ENCODE results near the gene SGSH. TPM values are rescaled to one million over a fixed set of nuclear protein-coding genes. Genes with fewer than 3 reads are reported as not detected.
"Not testable (repeated sequence)": the region's sequence is repeated elsewhere in the genome, so short reads cannot be mapped to it uniquely, and the experiment has no call there.

Gene SGSH
- total RNA-seq, 1 experiment from 2014 or later = 13.6 TPM

DNA sequence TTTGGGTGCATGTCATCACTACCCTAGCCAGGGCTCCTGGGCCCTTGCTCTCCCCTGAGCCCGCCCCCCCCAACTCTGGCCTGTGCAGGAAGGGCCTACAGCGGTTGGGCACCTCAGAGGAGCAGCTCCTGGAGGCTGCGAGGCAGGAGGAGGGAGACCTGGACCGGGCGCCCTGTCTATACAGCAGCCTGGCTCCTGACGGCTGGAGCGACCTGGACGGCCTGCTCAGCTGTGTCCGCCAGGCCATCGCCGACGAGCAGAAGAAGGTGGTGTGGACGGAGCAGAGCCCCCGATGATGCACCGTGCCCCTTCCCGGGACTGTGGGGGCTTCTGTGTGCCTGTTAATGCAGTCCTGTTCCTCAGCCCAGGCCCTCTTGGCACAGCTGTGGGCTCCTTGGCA, 12.1 kb downstream of the SGSH start:
- no peaks in the 10 kb centered on the region for H3K79me2 ChIP-seq (ENCODE audit: low read length)
- H3K36me3 ChIP-seq (ENCODE audit: insufficient read depth, low read length) = no peaks in the 10 kb centered on the region
- H3K9me2 ChIP-seq (replicated peaks; ENCODE audit: insufficient read depth, low read length) = no peaks in the 10 kb centered on the region
- no peak overlapping the region for H3K4me3 ChIP-seq (ENCODE audit: low read length)
- H3K27ac ChIP-seq (ENCODE audit: low read length) = no peak overlapping the region
- H3K27me3 ChIP-seq (ENCODE audit: low read length) = no peaks in the 10 kb centered on the region
- no peak for DNase-seq
- H3K4me2 ChIP-seq (ENCODE audit: low read depth, low read length, poor library complexity, severe bottlenecking) = no peak overlapping the region
- H3K9ac ChIP-seq (ENCODE audit: low read length) = no peak overlapping the region
- H3K9me3 ChIP-seq (ENCODE audit: low read length) = no peaks in the 10 kb centered on the region
- H4K20me1 ChIP-seq (ENCODE audit: insufficient read depth, low read depth, low read length) = no peaks in the 10 kb centered on the region
- H2AFZ ChIP-seq (ENCODE audit: low read length) = no peak overlapping the region
- H3K4me1 ChIP-seq (ENCODE audit: low read length) = no peaks in the 10 kb centered on the region

DNA sequence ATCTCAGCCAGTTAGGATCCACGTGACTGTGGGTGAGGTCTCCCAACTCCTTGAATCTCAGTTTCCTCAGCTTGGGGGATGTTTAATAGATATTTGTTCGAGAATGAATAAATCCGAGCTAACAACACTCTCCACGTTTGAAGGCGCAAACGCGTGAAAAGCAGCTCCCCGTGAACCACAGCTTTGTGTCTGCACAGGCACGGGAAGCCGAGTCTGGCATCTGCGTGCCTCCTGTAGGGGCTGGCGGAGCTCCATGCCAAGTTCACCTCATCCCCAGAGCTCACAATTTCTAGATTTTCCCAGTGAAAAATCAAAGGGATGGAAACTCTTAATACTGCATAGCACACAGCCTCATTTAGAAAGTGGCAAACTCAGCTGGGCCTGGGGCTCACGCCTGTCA, 14.3 kb downstream of the SGSH start:
- Histone ChIP-seq H3K79me2 (ENCODE audit: low read length) (no peaks in the 10 kb centered on the region), H2AFZ (ENCODE audit: low read length) (no peak overlapping the region), H3K9ac (ENCODE audit: low read length) (no peak overlapping the region), H3K4me1 (ENCODE audit: low read length) (no peaks in the 10 kb centered on the region), H4K20me1 (ENCODE audit: insufficient read depth, low read depth, low read length) (no peaks in the 10 kb centered on the region), H3K36me3 (ENCODE audit: insufficient read depth, low read length) (no peaks in the 10 kb centered on the region), H3K9me2 (replicated peaks; ENCODE audit: insufficient read depth, low read length) (no peaks in the 10 kb centered on the region), H3K9me3 (ENCODE audit: low read length) (no peaks in the 10 kb centered on the region), H3K4me2 (ENCODE audit: low read depth, low read length, poor library complexity, severe bottlenecking) (no peak overlapping the region), H3K27ac (ENCODE audit: low read length) (no peak overlapping the region), H3K4me3 (ENCODE audit: low read length) (no peak overlapping the region), H3K27me3 (ENCODE audit: low read length) (no peaks in the 10 kb centered on the region)
- DNase-seq = no peak

GRCh38 chr17:80204626-80205468, 15.3 kb downstream of the SGSH start:
- no peaks in the 10 kb centered on the region for H3K9me3 ChIP-seq (ENCODE audit: low read length)
- H3K27me3 ChIP-seq (ENCODE audit: low read length) = no peaks in the 10 kb centered on the region
- no peaks in the 10 kb centered on the region for H3K9me2 ChIP-seq (replicated peaks; ENCODE audit: insufficient read depth, low read length)
- no peak for DNase-seq
- H3K4me2 ChIP-seq (ENCODE audit: low read depth, low read length, poor library complexity, severe bottlenecking) = no peak overlapping the region
- no peak overlapping the region for H3K9ac ChIP-seq (ENCODE audit: low read length)
- no peaks in the 10 kb centered on the region for H3K79me2 ChIP-seq (ENCODE audit: low read length)
- no peak overlapping the region for H3K4me3 ChIP-seq (ENCODE audit: low read length)
- no peak overlapping the region for H3K27ac ChIP-seq (ENCODE audit: low read length)
- H4K20me1 ChIP-seq (ENCODE audit: insufficient read depth, low read depth, low read length) = no peaks in the 10 kb centered on the region
- H3K4me1 ChIP-seq (ENCODE audit: low read length) = no peaks in the 10 kb centered on the region
- no peaks in the 10 kb centered on the region for H3K36me3 ChIP-seq (ENCODE audit: insufficient read depth, low read length)
- no peak overlapping the region for H2AFZ ChIP-seq (ENCODE audit: low read length)

GRCh38 chr17:80203471-80203963, 16.6 kb downstream of the SGSH start:
- Histone ChIP-seq H3K4me1 (ENCODE audit: low read length) (no peaks in the 10 kb centered on the region), H3K27me3 (ENCODE audit: low read length) (no peaks in the 10 kb centered on the region), H3K79me2 (ENCODE audit: low read length) (no peaks in the 10 kb centered on the region), H3K27ac (ENCODE audit: low read length) (no peak overlapping the region), H3K9me3 (ENCODE audit: low read length) (no peaks in the 10 kb centered on the region), H3K9ac (ENCODE audit: low read length) (no peak overlapping the region), H3K4me3 (ENCODE audit: low read length) (no peak overlapping the region), H2AFZ (ENCODE audit: low read length) (no peak overlapping the region), H3K4me2 (ENCODE audit: low read depth, low read length, poor library complexity, severe bottlenecking) (no peak overlapping the region), H3K9me2 (replicated peaks; ENCODE audit: insufficient read depth, low read length) (no peaks in the 10 kb centered on the region), H3K36me3 (ENCODE audit: insufficient read depth, low read length) (no peaks in the 10 kb centered on the region), H4K20me1 (ENCODE audit: insufficient read depth, low read depth, low read length) (no peaks in the 10 kb centered on the region)
- DNase-seq = no peak

GRCh38 chr17:80202197-80202596, 17.9 kb downstream of the SGSH start:
- no peaks in the 10 kb centered on the region for H3K36me3 ChIP-seq (ENCODE audit: insufficient read depth, low read length)
- H3K79me2 ChIP-seq (ENCODE audit: low read length) = no peaks in the 10 kb centered on the region
- H3K27ac ChIP-seq (ENCODE audit: low read length) = no peak overlapping the region
- no peak overlapping the region for H3K4me3 ChIP-seq (ENCODE audit: low read length)
- no peaks in the 10 kb centered on the region for H4K20me1 ChIP-seq (ENCODE audit: insufficient read depth, low read depth, low read length)
- H2AFZ ChIP-seq (ENCODE audit: low read length) = no peak overlapping the region
- no peak overlapping the region for H3K4me2 ChIP-seq (ENCODE audit: low read depth, low read length, poor library complexity, severe bottlenecking)
- no peaks in the 10 kb centered on the region for H3K27me3 ChIP-seq (ENCODE audit: low read length)
- DNase-seq = no peak
- no peaks in the 10 kb centered on the region for H3K4me1 ChIP-seq (ENCODE audit: low read length)
- H3K9me2 ChIP-seq (replicated peaks; ENCODE audit: insufficient read depth, low read length) = no peaks in the 10 kb centered on the region
- H3K9ac ChIP-seq (ENCODE audit: low read length) = no peak overlapping the region
- H3K9me3 ChIP-seq (ENCODE audit: low read length) = no peaks in the 10 kb centered on the region

GRCh38 chr17:80201446-80201845, 18.7 kb downstream of the SGSH start:
- Histone ChIP-seq H3K9me2 (replicated peaks; ENCODE audit: insufficient read depth, low read length) (no peaks in the 10 kb centered on the region), H3K36me3 (ENCODE audit: insufficient read depth, low read length) (no peaks in the 10 kb centered on the region), H3K79me2 (ENCODE audit: low read length) (no peaks in the 10 kb centered on the region), H3K4me3 (ENCODE audit: low read length) (no peak overlapping the region), H3K27ac (ENCODE audit: low read length) (no peak overlapping the region), H3K9me3 (ENCODE audit: low read length) (no peaks in the 10 kb centered on the region), H3K9ac (ENCODE audit: low read length) (no peak overlapping the region), H3K27me3 (ENCODE audit: low read length) (no peaks in the 10 kb centered on the region), H3K4me1 (ENCODE audit: low read length) (no peaks in the 10 kb centered on the region), H2AFZ (ENCODE audit: low read length) (no peak overlapping the region), H3K4me2 (ENCODE audit: low read depth, low read length, poor library complexity, severe bottlenecking) (no peak overlapping the region), H4K20me1 (ENCODE audit: insufficient read depth, low read depth, low read length) (no peaks in the 10 kb centered on the region)
- DNase-seq = no peak

GRCh38 chr17:80199295-80199694, 20.8 kb downstream of the SGSH start:
- not testable (repeated sequence) for H3K9ac ChIP-seq (ENCODE audit: low read length); H3K27ac ChIP-seq (ENCODE audit: low read length); H3K4me2 ChIP-seq (ENCODE audit: low read depth, low read length, poor library complexity, severe bottlenecking); H3K36me3 ChIP-seq (ENCODE audit: insufficient read depth, low read length); H3K4me3 ChIP-seq (ENCODE audit: low read length); H3K9me3 ChIP-seq (ENCODE audit: low read length); H3K79me2 ChIP-seq (ENCODE audit: low read length); H3K27me3 ChIP-seq (ENCODE audit: low read length); DNase-seq; H4K20me1 ChIP-seq (ENCODE audit: insufficient read depth, low read depth, low read length); H3K9me2 ChIP-seq (replicated peaks; ENCODE audit: insufficient read depth, low read length); H2AFZ ChIP-seq (ENCODE audit: low read length); H3K4me1 ChIP-seq (ENCODE audit: low read length)

DNA sequence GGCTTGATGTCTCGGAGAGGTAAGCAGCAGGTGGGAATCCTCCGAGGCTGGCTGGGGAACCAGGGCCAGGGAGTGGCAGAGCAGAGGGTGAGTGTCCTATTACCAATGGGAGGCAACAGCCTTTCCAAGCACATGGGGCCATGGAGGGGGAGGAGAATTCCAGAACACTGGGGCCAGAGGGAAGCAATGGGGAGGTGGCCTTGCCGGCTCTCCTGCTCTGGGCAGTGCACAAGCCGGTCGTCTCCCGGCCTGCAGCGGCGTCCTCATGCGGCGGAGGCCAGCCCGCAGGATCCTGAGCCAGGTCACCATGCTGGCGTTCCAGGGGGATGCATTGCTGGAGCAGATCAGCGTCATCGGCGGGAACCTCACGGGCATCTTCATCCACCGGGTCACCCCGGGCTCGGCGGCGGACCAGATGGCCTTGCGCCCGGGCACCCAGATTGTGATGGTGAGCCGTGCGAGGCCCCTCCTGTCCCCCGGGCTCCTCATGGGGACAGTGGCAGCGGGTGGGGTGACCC, 21.9 kb downstream of the SGSH start:
- Histone ChIP-seq H3K79me2 (ENCODE audit: low read length) (no peaks in the 10 kb centered on the region), H3K36me3 (ENCODE audit: insufficient read depth, low read length) (no peaks in the 10 kb centered on the region), H3K27me3 (ENCODE audit: low read length) (no peaks in the 10 kb centered on the region), H2AFZ (ENCODE audit: low read length) (no peak overlapping the region), H3K9me2 (replicated peaks; ENCODE audit: insufficient read depth, low read length) (no peaks in the 10 kb centered on the region), H3K4me3 (ENCODE audit: low read length) (no peak overlapping the region), H4K20me1 (ENCODE audit: insufficient read depth, low read depth, low read length) (no peaks in the 10 kb centered on the region), H3K4me1 (ENCODE audit: low read length) (no peaks in the 10 kb centered on the region), H3K9ac (ENCODE audit: low read length) (no peak overlapping the region), H3K9me3 (ENCODE audit: low read length) (no peaks in the 10 kb centered on the region), H3K27ac (ENCODE audit: low read length) (no peak overlapping the region), H3K4me2 (ENCODE audit: low read depth, low read length, poor library complexity, severe bottlenecking) (no peak overlapping the region)
- no peak for DNase-seq
